CD4-positive, alpha-beta T cell treated with Interleukin-2 at 100 ng/mL for 4 hours (primary cell): ENCODE data around the gene UTY.

Experiments used
- DNase-seq: peaks from one replicate; pipeline ENCODE4 v3.0.0-alpha.2; 2020; ENCODE audit warnings: low spot score

Gene UTY

DNA sequence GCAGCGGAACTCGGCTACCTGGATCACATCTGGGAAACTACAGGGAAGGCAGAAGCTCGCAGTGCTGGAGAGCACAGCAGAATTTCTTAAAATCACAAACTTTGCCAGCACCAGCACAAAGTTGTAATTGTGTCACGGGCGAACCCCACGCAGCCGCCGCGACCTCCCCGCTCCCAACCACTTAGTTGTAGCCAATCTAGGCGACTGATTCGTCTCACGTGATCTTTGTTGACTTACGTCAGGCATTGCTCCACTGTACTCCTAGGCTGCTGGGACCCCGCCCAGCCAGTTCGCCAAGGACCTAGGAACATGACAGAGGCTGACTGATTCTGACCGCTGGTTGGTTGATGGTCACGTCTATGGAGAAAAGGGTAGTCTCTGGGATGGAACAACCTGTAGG, at the start of gene UTY:
Gene UTY, minus strand, starts transcription at position 206 of the 400 bp plus-strand sequence. CDS start 368 bp downstream, outside the sequence.
- peak; percentile 76 for DNase-seq

DNA sequence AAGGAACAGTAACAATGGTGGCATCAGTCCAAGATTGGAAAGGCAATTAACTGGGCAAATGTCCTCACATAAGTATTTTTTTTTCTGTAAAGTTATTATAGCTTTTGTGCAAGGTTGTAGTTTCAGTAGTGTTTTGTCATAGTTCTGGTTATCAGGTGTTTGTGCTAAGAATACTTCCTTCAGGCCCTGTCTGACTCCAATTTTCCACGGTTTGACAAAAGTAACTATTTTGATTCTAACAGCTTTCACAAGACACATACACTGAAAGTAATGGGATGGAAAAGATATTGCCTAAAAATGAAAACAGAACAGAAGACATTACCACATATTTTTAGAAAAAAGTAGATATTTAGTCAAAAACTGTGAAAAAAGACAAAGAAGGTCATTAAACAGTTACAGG, 40.6 kb upstream of the UTY start:
- no peak for DNase-seq

DNA sequence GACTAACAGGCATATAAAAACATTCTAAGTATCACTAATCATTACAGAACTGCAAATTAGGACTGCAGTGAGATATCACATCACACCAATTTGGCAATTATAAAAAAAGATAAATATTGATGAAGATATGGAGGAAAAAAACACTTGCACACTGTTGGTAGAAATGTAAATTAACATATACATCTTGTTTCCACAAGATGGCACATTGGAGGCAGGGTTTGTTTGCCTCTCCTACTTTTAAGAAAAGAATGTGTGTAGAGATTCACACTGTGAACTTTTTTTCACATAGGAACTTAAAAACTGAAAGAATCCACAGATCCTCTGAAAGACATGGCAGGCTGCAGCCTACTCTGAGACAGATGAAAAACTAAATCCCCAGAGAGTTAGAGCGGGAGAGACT, 21.4 kb upstream of the UTY start:
- no peak for DNase-seq

DNA sequence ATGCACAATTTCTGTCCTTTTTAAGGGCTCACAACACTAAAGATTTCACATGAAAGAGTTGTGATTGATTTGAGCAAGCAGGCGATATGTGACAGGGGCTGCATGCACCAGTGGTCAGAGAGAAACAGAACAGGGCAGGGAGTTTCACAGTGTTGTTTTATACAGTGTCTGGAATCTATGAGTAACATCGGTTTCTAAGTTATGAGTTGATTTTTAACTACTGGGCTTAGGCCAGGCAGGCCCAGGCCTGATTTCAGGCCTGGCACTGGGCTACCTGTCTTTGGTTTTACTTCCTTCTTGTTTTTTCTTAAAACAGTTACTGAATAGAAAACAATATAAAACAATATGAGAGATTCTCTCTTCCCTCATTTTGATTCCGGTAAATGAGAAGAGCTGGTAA, 13.9 kb upstream of the UTY start:
- DNase-seq, result no peak

DNA sequence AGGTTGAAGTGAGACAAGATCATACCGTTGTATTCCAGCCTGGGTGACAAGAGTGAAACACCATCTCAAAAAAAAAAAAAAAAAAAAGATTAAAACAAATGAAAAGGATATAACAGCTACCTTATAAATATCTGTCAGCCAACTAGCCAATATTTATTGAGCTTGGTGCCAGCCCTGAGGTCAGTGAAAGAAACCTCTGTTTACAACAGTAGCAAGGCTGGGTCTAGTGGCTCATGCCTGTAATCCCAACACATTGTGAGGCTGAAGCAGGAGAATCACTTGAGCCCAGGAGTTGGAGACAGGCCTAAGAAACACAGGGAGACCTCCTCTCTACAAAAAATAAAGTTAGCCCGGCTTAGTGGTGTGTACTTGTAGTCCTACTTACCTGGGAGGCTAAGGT, 12.6 kb upstream of the UTY start:
- no peak for DNase-seq

DNA sequence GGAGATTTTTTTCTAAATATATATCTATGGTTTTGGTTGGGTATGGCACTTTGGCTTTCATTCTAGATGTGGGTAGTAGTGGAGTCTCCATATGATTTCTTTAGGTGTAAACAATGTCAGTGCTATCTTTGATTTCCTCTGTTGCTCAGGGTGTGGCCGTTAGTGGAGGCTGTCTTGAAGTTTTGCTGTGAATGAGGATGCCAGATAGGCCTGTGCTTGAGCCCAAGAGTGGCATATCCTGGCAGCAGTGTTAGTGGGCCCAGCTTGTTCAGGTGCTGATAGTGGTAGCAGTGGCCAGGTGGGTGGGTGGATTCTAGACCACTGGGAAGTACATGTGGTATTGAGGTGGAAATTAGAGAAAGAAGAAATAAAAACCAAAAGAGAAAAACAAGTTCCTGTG, 8.9 kb upstream of the UTY start:
- DNase-seq, result no peak

DNA sequence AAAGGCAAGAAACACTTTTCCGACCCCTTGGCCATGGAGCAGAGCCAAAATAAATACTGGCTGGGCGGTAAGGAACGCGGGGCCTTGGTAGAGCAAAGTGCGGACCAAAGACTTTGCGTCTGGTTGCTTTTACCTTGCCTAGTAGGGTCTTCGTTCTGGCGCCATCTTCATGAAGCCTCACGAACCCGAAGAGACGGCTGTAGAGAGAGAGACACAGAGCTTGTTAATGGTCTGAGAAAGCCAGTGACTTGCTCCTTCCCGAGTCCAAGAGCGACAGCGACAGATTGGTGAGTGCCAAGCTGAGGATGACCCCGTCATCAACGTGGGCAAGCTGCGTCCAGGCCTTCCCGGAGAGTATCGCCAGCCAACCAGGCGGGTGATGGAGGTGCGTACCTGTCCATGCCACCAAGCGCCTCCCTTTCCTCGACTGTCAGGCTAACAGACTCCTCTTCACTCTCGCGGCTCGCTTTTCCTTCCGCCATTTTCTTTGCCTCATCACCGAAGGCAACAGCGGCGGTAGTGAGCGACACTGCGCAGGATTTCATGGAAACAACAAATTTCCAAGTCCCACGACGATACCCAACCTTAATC, 617 bp downstream of the UTY start:
- peak; percentile 64 for DNase-seq

DNA sequence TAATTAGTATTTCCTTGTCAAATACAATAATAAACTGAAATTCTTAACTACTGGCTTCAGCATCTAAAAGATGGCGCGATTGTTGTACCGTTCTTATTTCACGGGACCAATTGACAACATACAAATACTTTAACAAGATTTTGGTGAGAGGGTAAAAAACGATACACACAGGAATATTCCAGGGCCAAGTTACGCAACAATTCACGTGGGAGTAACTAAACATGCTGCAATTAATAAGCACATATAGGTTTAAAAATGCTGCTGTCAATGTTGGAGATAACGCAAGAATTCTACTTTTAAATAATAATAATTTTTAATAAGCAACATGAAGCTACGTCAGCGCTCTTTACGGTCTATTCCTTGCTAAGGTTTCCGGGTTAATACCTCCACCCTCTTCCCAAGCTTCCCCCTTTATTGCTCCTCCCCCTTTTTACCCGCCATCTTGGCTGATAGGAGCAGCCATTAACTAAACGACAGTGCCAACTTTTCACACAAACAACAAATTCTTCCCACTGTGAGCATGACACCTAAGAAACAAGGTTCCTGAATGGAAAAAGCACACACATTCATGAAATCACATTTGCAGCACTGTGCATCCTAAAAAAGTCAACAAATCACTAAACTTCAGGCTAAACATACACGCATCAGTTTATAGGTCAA, 1.6 kb downstream of the UTY start:
- peak; percentile 68 for DNase-seq

DNA sequence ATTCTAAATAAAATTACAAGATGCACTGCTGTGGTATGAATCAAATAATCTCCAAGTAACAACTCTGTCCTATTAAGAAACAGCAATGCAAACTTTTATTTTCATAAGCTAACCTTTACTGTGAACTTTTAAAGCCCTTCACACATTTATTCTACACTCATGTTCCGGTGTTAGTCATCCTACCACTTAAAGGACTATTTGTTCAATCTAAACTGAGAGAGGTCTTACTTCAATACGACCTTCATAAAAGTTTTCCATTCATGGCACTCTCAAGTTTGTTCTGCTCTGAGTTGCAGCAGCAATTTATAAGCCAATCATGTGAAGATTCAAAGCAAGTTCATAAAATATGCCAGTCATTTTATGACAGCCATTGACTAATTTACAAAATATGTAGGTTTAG, 4.8 kb downstream of the UTY start:
- peak; percentile 37 for DNase-seq

DNA sequence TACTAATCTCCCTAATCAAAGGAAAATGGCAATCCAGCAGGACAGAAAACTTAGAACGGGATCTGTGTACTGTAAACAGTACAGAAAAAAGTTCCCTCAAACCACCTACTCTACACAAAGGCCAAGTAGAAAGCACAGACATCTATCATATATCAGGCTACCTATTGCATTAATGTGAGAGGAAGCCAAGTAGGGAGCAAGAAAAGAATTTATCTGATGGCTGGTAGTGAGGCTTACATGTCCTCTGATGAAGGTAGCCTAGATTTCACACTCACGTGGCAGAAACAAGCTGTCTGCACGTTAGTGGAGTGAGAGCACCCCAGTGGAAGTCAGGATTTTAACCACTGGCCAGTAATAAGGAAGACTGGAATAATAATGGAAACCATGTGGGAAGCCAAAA, 28.3 kb downstream of the UTY start:
- no peak for DNase-seq

DNA sequence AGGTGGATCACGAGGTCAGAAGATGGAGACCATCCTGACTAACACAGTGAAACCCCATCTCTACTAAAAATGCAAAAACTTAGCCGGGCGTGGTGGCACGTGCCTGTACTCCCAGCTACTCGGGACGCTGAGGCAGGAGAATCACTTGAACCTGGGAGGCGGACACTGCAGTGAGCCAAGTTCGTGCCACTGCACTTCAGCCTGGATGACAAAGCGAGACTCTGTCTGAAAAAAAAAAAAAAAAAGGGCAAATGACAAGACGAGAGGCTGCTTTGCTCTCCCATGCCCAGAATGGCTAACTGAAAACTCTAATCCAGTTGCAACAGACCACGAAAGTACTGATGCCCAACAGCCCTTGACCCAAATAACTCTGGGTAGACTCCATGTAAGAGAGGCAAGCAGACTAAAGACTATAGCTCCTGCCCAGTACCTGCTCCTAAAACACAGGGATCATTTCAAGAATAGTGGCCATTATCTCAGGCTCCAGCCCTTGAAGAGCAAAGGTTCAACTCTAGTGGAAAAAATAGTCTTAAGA, 29.2 kb downstream of the UTY start:
- no peak for DNase-seq

DNA sequence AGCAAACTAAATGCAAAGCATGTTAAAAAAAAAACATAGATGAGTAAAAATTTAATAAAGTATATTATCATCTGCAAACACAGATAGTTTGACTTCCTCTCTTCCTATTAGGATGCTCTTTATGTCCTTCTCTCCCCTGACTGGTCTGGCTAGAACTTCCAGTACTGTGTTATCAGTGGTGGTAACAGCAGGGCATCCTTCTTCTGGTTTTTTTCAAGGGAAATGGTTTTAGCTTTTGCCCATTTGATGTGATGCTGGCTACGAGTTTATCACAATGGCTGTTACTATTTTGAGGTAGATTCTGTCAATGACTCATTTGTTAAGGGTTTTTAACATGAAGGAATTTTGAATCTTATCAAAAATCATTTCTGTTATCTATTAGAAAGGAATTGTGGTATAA, 34.3 kb downstream of the UTY start:
- DNase-seq, result no peak

DNA sequence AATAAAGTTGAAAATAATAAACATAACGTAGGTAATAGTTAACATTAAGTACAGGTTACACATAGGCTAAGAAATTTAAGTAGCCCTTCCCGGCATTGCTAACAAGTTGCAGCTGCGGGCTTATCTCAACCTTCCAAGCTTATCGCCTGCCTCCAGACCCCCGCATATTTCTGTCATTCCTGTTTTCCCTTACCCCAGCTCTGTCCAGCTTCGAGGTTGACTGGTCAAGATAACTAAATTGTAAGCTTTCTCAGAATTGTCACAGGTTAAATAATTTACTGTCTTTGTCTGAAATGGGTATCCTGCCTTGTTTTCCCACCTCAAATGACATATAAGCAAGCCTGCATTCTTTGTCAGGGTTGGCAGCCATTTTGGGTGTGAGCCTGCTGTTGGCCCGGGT, 36.7 kb downstream of the UTY start:
- DNase-seq, result no peak

DNA sequence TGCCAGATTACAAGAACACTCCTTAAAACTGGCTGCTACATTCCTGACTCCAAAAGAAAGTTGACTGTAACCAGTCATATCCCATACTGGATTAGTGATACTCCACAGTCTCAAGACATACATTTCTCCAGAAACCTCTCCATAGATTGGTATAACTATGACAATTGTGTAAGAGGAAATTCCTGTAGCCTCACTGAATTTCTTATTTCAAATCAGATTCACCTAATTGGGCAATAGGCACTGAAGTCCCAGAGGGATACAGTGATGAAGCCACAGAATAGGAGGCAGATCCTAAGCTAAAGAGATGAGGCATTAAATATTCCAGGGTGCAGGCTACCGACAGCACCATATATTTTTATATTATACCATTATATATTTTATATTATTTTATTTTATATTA, 39.0 kb downstream of the UTY start:
- no peak for DNase-seq

DNA sequence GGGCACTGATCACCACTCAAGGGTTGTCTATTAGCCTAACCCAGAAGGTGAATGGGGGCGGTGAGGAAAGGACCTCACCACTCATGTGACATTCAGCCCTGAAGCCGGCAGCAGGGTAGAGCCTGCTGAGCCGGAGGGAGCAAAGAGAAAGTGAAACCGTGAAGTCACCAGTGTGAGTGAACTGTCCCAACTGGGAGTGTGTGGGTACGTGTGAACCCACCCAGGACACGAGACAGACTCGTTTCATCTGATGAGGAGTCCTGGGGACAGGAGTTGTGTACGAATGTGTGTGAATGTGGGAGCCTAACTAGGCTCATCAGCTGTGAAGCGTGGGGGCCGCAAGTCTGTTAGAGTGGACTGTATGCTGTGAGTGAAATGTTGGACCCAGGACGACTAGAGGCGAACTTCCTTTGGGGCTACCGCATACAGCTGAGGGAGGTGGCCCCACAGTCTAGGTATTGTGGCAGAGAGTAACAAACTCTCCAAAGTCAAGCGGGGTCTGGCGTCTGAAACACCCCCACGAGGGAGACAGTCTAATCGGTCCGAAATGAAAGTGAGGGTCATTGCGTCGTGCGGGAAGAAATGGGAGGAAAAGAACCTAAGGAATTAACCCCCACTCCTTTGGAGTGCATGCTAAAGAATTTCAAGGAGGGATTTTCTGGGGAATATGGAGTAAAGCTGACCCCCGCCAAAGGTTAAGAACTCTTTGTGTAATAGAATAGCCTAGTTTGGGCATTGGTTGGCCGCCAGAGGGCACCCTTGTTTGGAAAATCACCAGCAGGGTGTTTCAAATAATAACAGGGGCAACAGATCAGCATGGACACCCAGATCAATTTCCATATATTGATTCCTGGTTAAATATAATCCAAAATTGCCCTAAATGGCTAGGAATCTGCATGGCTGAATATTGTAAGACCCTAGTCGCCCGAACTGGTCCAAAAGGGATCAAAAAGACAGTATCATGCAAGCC, 43.6 kb downstream of the UTY start:
- peak; percentile 64 for DNase-seq

DNA sequence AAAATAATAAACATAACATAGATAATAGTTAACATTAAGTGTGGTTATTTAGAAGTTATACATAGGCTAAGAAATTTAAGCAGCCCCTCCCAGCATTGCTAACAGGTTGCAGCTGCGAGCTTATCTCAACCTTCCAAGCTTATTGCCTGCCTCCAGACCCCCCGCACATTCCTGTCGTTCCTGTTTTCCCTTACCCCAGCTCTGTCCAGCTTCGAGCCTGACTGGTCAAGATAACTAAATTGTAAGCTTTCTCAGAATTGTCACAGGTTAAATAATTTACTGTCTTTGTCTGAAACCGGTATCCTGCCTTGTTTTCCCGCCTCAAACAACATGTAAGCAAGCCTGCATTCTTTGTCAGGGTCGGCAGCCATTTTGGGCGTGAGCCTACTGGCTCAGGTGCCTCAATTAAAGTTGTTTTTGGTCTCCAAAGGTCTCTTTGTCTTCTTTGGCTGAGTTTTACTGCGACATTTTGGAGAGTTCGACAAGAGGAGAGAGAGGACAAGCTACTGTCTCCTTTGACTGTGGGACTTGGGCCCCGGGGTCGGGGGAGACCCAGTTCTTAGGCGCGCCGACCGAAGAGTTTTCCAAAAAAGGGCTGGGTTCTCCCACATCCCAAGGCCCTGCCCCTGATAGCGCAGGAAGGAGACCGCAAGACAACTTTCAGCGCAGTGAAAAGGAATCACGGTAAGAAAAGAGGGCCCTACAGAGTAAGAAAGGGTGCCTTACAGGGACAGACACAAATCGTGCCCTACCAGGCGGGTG, 44.4 kb downstream of the UTY start:
- DNase-seq, result no peak

DNA sequence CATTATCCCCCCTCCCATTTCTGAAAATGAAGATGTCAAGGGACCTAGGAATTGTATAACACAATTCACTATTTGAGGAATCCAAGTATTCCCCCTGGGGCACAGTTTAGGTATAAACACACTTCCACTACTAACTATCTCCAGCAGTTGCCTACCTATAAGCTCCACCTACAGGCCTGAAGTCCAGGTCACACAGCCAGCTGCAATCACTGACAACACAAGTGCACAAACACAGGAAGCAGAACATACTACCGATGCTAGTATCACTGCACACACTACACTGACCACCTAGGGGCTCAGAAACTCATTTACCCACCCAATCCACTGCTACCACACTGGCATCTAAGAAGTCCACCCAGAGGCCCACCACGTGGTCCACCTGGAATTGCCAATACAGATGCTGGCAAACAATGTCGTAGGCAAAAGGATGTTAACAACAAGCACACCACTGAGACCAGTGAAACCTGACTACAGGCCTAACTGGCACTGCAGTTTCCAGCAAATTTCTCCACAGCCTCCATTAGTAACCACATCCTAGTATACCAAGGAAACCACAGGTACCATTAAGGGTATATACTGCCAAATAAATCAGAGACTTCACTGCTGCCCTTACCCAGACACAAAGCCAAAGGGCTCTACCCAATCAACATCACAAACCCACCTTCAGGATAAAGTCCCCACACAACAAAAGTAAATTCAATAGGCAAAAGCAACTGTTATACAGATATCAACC, 47.4 kb downstream of the UTY start:
- DNase-seq, result no peak

DNA sequence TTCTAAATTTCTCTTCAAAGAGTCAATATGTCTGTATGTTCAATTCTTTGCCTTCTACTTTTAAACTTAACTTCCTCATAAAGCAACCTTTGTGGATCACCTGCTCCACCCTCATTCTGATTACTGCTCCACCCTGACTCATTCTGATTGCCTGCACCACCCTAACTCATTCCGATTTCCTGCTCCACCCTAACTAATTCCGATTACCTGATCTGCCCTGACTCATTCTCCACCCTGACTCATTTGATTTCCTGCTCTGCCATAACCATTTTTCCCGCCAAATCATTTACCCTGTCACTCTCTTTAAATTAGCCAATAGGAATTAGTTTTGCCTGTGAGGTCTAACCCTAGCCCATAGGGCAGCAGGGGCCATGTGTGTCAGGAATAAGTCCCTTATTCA, 50.3 kb downstream of the UTY start:
- DNase-seq, result no peak

DNA sequence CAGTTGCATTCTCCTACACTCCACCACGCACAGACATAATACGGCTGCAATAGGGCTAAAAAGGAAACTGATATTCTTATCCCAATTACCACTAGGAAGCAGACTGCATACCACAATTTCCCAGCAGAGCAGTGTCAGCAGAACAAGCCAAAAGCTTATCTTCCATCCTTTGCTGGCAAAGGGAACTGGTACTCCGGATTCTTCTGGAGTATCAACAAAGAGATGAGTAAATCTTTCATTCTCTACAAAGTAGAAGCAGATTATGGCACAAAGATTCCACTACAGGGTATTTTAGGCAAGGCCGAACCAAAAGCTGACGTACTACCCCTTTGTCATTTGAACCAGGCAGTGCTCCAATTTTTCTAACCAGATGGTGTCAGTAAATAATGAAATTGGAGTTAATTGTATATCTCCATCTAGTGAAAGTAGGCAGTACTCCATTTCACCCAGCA, 56.5 kb downstream of the UTY start:
- DNase-seq, result no peak

DNA sequence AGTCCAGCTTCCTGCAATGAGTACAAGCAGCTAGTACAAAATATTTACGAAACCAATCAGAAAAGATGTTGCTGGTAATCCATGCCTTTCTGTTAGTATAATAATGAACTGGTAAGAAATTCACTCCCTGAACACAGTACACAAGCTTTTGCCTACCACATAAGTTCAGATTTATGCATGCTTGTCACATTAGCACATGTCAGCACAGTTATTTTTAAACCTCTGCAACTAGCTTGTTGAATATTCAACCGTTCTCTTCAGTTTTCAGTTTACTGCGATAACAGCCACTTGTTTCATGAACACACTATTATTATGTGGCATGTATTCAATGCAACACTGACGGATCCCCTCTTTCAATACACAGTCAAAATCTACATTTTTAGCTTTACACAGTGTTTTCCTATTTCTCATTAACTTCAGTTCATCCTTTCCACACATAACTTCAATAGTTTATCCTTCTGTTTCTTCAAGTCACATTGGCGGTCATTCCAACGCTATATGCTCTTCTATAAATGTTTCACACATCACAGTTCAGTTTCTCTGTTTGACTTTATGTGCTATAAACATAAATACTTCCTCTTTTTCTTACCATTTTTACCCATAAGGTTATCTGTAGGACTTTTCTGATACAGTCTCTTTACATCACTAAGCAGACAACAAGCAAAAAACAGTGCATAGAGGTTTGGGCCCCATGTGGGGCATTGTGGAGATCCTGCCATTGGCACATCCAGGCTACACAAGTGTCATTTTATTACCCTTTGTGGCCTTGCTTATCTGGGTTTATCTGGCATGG, 62.8 kb downstream of the UTY start:
- DNase-seq, result no peak
